GM12872 (cell line): ENCODE results near the gene RBMS1.

Experiments
- TF ChIP-seq, protein P1 (sequence below): IDR thresholded peaks from 3 replicates; pipeline ENCODE4 v1.5.1; 2011; ENCODE audit warnings: low read depth, mild to moderate bottlenecking, low read length, moderate library complexity; ENCODE audit not compliant: insufficient read depth

RBMS1 gene

DNA sequence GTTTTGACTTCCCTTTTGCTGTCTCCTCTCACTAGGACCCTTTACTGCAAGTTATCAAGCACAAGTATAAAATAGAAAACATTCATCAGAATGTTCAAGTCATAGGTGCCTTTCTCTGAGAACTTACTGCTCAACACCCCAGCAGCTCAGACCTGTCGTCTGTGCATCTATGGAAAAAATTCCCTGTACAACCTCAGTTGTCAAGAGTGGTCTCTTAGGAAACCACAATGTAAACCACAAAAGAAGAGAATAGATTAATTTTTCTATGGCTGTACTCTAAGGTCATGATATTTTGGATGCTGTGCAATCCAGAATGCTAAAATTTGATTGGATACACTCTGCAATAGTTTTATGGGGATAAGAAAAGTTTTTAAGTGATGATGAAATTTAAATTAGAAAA, 84.1 kb downstream of the RBMS1 start:
- TF ChIP-seq, protein P1, sequence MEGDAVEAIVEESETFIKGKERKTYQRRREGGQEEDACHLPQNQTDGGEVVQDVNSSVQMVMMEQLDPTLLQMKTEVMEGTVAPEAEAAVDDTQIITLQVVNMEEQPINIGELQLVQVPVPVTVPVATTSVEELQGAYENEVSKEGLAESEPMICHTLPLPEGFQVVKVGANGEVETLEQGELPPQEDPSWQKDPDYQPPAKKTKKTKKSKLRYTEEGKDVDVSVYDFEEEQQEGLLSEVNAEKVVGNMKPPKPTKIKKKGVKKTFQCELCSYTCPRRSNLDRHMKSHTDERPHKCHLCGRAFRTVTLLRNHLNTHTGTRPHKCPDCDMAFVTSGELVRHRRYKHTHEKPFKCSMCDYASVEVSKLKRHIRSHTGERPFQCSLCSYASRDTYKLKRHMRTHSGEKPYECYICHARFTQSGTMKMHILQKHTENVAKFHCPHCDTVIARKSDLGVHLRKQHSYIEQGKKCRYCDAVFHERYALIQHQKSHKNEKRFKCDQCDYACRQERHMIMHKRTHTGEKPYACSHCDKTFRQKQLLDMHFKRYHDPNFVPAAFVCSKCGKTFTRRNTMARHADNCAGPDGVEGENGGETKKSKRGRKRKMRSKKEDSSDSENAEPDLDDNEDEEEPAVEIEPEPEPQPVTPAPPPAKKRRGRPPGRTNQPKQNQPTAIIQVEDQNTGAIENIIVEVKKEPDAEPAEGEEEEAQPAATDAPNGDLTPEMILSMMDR = no peak

DNA sequence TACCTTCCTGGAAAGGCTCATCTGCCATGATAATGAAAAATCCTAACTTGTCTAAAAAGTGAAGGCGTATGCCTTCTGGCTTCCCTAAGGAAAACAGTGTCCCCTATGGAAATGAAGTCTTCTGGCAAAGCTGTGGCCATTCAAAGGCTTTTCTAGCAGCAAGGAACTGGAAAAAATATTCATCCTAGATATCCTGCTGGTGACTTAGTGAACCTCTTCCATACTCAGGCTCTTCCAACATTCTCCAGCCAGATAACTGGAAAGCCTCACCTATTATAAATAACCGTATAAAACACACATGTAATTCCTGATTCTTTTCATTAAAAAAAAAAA, 84.7 kb downstream of the RBMS1 start:
- TF ChIP-seq, protein P1 = no peak

DNA sequence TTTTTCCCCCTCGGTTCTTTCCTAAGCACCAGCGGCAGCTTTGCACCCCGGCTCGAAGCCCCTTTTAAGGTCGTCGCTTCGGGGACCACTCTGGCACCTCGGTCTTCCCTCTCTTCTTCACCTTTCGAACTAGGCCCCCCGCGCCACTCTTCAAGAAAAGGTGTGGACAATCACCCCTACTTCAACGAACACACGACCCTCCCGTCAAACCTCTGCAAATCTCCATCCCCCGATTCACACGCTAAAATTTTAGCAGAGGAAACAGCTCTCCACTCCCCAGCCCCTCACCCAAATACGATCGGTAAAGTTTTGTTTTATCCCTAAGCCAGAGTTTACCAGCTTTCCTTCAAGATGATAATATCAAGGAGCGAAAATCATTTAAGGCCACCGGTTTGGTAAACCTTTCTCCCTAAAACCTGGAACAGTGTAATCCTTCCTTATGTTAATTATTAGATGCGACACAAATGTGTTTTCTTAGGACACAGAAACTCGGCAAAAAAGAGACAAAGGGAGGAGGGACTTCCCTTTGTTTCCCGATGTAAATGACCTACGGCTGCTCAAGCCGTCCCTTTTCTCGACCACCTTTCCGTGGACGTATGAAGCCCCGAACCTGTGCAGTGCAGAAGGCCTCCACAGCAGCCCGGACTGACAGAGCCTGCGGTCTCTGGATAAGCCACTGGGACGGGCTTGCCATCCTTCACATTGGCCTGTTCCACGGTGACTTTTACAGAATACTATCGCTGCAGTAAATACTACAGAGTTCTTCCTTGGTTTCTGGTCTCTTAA, 85.2 kb downstream of the RBMS1 start:
- TF ChIP-seq, protein P1 = no peak

DNA sequence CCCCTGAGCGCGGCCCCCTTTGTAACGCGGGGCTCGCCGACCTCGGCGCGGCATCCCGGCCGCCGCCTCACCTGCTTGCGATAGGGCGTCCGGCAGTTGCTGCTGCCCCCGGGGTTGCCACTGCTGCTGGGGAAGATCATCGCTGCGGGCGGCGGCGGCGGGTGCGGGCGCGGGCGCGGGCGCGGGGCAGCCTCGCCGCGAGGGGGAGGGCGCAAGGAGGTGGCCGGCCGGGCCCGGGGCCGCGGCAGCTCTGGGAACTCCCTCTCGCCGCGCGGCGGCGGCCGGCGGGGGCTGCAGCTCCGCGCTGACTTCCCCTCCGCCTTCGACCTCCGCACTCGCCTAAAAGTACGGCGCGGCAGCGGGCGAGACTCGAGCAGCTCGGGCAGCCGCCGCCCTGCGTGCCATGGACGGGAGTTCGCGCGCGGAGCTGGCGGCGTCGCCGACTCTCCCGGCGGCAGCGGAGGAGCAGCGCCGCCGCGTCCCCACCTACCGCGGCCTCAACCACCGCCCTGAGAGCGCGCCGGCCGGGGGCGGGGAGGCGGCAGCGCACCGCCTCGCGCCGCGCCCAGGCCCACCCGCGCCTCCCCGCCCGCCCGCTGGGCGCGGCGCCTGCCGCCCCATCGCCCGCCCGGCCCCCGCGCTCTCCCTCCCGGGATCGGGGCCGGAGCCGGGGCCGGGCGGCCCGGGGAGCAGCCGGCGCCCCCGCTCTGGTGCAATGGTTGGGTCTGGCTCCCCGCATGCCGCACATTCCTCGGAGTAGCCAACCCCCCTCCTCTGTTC, 86.0 kb downstream of the RBMS1 start:
- TF ChIP-seq, protein P1 = no peak

DNA sequence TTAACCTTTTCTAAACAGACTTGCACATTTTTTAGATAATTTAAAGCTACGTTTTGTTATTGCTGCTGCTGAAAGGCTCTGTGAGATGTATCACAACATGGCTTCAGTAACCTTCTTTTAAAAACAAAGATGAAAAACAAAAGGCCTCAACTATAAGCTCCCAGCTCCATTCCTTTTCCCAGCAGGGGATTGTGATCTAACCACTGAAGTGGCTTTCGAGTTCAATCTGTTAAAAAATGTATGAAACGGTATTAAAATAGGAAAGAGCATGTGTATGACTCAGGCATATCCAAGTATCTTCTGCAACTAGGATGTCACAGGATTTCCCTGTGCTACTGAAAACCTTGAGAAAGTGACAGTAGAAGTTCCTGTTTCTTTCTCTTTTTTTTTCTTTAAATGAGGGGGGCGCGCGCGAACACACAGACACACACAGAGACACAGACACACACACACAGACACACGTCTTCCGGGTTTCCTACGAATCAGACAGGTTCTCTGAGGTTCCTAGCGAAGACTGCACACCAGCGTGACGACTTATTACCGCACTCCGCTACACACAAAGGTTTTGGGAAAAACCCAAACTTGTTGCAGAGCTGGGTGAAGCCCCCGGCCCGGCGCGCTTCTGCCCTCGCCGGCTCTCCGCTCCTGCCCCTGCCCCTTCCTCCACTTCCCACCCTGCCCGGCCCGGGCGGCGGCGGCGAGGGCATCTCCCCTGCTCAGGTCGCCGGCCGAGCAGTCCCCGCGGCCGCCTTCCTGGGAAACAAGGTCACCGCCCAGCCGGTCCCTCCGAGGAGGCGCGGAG, 86.8 kb downstream of the RBMS1 start:
- TF ChIP-seq, protein P1 = no peak

DNA sequence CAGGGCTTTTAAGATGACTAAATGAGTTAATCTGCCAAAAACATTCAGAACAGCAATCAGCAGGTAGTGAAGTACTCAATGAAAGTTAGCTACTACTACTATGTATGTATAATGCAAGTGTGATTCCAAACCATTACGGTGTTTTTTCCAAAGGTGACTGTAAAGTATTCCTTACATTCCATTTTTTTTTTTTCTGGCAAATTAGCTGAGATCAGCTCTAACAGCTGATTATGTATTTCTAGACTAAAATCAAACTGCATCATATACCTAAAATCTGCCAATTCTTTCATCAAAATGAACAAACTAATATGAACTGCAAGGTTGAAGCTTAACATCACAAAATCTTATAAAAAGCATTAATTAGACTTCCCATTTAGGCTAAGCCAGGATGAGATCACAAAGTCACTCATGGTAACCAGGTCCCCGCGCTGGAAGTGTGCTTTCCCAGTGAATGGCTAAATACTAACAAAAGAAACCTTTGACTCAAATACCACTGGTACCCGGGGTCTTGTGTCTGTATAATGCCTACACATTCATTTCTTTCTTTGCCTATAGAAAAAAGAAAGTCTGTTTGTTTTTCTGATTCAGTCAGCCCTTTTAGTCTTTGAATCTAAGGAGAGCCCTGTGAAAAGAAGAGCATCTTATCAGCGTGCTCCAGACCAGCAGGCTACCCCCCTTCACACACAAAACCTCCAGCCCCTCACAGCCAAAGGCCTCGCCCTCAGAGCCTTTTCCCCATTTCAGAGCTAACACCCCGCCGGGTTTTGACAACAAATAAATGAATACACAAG, 88.3 kb downstream of the RBMS1 start:
- TF ChIP-seq, protein P1 = no peak
